Measurements from ENCODE around the gene FSIP1. TPM values are rescaled to one million over a fixed set of nuclear protein-coding genes. Genes with fewer than 3 reads are reported as not detected.

Gene FSIP1
- total RNA-seq, 1 experiment from 2014 or later: 3.2 TPM

- no peak for TF ChIP-seq CTCF (IDR thresholded peaks at IDR 0.05; ENCODE audit: unreplicated experiment)
- Mint-ChIP-seq H3K9me3 (ENCODE audit: unreplicated experiment) (no peaks in the 10 kb centered on the region), H3K27ac (ENCODE audit: low read depth, unreplicated experiment) (no peak overlapping the region), H3K4me1 (ENCODE audit: insufficient read depth, unreplicated experiment) (peaks cover 20% of the 10 kb centered on the region), H3K4me3 (ENCODE audit: unreplicated experiment) (no peak overlapping the region), H3K27me3 (ENCODE audit: insufficient read depth, unreplicated experiment) (no peaks in the 10 kb centered on the region), H3K36me3 (ENCODE audit: insufficient read depth, unreplicated experiment) (peaks cover 96% of the 10 kb centered on the region)
- ChIA-PET CTCF (interaction anchor here (0.7 to 1.8 kb wide), 3 partner anchors 10 to 193 kb away, joined by 3 to 6 read pairs (median 5); no protein-coding TSS in a partner anchor), POLR2A (no interaction called here)
- intact Hi-C loops (cut with micrococcal nuclease): no loop called here
- no peak for DNase-seq (ENCODE audit: unreplicated experiment)
- TSS peak; percentile 4 for BruUV-seq (replicated peaks)
Measured at GRCh38 chr15:39593071-39593655, 189.5 kb downstream of the FSIP1 start.

GRCh38 chr15:39592500-39592899, 190.1 kb downstream of the FSIP1 start:
- intact Hi-C loops (cut with micrococcal nuclease): no loop called here
- no peaks in the 10 kb centered on the region for H3K9me3 Mint-ChIP-seq (ENCODE audit: unreplicated experiment)
- H3K4me1 Mint-ChIP-seq (ENCODE audit: insufficient read depth, unreplicated experiment): peaks cover 14% of the 10 kb centered on the region
- BruUV-seq (replicated peaks): no TSS peak
- ChIA-PET POLR2A (interaction anchor here (1.0 kb wide), 1 partner anchor 24 kb away, joined by 4 read pairs; no protein-coding TSS in a partner anchor), CTCF (interaction anchor here (1.1 kb wide), 1 partner anchor 73 kb away, joined by 5 read pairs; no protein-coding TSS in a partner anchor)
- H3K27ac Mint-ChIP-seq (ENCODE audit: low read depth, unreplicated experiment): no peak overlapping the region
- no peaks in the 10 kb centered on the region for H3K27me3 Mint-ChIP-seq (ENCODE audit: insufficient read depth, unreplicated experiment)
- DNase-seq (ENCODE audit: unreplicated experiment): no peak
- H3K4me3 Mint-ChIP-seq (ENCODE audit: unreplicated experiment): no peak overlapping the region
- H3K36me3 Mint-ChIP-seq (ENCODE audit: insufficient read depth, unreplicated experiment): peaks cover 97% of the 10 kb centered on the region
- no peak for TF ChIP-seq CTCF (IDR thresholded peaks at IDR 0.05; ENCODE audit: unreplicated experiment)

- no peaks in the 10 kb centered on the region for H3K9me3 Mint-ChIP-seq (ENCODE audit: unreplicated experiment)
Measured at GRCh38 chr15:39591896-39592315, 190.7 kb downstream of the FSIP1 start.

More at GRCh38 chr15:39591896-39592315, 190.7 kb downstream of the FSIP1 start:
- TF ChIP-seq CTCF (IDR thresholded peaks at IDR 0.05; ENCODE audit: unreplicated experiment): no peak
- ChIA-PET POLR2A (interaction anchor here (1.0 to 1.5 kb wide), 2 partner anchors 15 to 25 kb away, joined by 3 to 4 read pairs; no protein-coding TSS in a partner anchor), CTCF (interaction anchor here (0.9 to 1.5 kb wide), 6 partner anchors 9 to 165 kb away, joined by 4 to 8 read pairs (median 6); partner anchors contain the start of gene THBS1)
- H3K27me3 Mint-ChIP-seq (ENCODE audit: insufficient read depth, unreplicated experiment): no peaks in the 10 kb centered on the region
- peaks cover 13% of the 10 kb centered on the region for H3K4me1 Mint-ChIP-seq (ENCODE audit: insufficient read depth, unreplicated experiment)
- no peak for DNase-seq (ENCODE audit: unreplicated experiment)
- no TSS peak for BruUV-seq (replicated peaks)
- peaks cover 100% of the 10 kb centered on the region for H3K36me3 Mint-ChIP-seq (ENCODE audit: insufficient read depth, unreplicated experiment)
- intact Hi-C loops (cut with micrococcal nuclease): no loop called here
- H3K4me3 Mint-ChIP-seq (ENCODE audit: unreplicated experiment): no peak overlapping the region
- H3K27ac Mint-ChIP-seq (ENCODE audit: low read depth, unreplicated experiment): peak overlapping the region; percentile 0
